Chondrocyte (in vitro differentiated cells): ENCODE data around the gene SPAG9. TPM values are rescaled to one million over a fixed set of nuclear protein-coding genes. Genes with fewer than 3 reads are reported as not detected.

ENCODE experiments used
- DNase-seq: peaks from one replicate; pipeline ENCODE4 v3.0.0; 2021; ENCODE audit warnings: mixed read lengths, low spot score
- H3K27ac Mint-ChIP-seq: one replicate; pipeline ENCODE4 v1.8.0; 2021; ENCODE audit warnings: mild to moderate bottlenecking, moderate library complexity, mixed read lengths; ENCODE audit not compliant: unreplicated experiment
- H3K27me3 Mint-ChIP-seq: 2 replicates; pipeline ENCODE4 v1.8.0; 2021; ENCODE audit warnings: low read depth, mixed read lengths
- H3K36me3 Mint-ChIP-seq: 2 replicates; pipeline ENCODE4 v1.8.0; 2021; ENCODE audit warnings: low read depth, mixed read lengths
- H3K4me1 Mint-ChIP-seq: 2 replicates; pipeline ENCODE4 v1.8.0; 2021; ENCODE audit warnings: low read depth, mild to moderate bottlenecking, mixed read lengths
- H3K4me3 Mint-ChIP-seq: one replicate; pipeline ENCODE4 v1.8.0; 2021; ENCODE audit warnings: mild to moderate bottlenecking, moderate library complexity, mixed read lengths; ENCODE audit not compliant: unreplicated experiment
- H3K9me3 Mint-ChIP-seq: 2 replicates; pipeline ENCODE4 v1.8.0; 2021; ENCODE audit warnings: low read depth, mixed read lengths
- total RNA-seq: library from RNA; stranded (reverse); gene quantifications from 3 replicates; pipeline ENCODE4 v1.2.1, GENCODE V29; 2021
- TF ChIP-seq, protein P1 (sequence below): fragments of 200-600 bp; sonication (generic); IDR thresholded peaks from 2 replicates; pipeline ENCODE4 v1.5.0; 2021; ENCODE audit warnings: antibody characterized with exemption, mild to moderate bottlenecking, moderate library complexity

SPAG9 gene
- total RNA-seq, 1 donor from 2014 or later: 92.7 TPM

DNA sequence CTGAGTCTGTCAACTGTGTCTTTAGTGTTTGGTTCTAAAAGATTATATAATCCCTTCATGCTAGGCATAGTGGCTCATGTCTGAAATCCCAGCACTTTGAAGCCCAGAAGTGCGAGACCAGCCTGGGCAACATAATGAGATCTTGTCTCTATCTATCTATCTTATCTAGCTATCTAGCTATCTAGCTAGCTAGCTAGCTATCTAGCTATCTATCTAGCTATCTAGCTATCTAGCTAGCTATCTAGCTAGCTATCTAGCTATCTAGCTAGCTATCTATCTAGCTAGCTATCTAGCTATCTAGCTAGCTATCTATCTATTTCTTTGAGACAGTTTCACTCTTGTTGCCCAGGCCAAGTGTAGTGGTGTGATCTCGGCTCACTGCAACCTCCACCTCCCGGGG lies 43.8 kb downstream of the SPAG9 start:
- no peak for DNase-seq
- Mint-ChIP-seq H3K9me3 (no peaks in the 10 kb centered on the region), H3K4me1 (peaks cover 14% of the 10 kb centered on the region), H3K36me3 (peaks cover 13% of the 10 kb centered on the region), H3K27me3 (no peaks in the 10 kb centered on the region), H3K27ac (no peak overlapping the region), H3K4me3 (no peak overlapping the region)
- TF ChIP-seq, protein P1, sequence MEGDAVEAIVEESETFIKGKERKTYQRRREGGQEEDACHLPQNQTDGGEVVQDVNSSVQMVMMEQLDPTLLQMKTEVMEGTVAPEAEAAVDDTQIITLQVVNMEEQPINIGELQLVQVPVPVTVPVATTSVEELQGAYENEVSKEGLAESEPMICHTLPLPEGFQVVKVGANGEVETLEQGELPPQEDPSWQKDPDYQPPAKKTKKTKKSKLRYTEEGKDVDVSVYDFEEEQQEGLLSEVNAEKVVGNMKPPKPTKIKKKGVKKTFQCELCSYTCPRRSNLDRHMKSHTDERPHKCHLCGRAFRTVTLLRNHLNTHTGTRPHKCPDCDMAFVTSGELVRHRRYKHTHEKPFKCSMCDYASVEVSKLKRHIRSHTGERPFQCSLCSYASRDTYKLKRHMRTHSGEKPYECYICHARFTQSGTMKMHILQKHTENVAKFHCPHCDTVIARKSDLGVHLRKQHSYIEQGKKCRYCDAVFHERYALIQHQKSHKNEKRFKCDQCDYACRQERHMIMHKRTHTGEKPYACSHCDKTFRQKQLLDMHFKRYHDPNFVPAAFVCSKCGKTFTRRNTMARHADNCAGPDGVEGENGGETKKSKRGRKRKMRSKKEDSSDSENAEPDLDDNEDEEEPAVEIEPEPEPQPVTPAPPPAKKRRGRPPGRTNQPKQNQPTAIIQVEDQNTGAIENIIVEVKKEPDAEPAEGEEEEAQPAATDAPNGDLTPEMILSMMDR: no peak

DNA sequence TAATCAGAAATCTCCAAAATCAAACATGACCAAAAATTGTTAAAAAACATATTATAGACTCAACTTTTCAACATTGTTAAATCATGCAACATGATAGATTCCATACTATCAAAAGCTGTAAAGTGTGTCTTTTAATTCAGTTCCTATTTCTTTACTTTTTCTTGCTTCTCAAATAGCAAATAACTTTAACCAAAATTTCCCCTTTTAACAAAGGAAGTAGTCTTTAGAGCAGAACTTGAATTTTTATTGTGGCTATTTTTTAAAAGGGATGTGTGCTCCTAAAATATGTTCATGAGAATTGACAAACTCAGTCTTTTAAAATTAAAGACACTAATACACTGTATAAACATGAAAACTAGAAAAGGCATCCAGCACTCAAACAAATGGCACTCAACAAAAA lies 49.1 kb downstream of the SPAG9 start:
- no peak for DNase-seq
- H3K4me3 Mint-ChIP-seq: no peak overlapping the region
- no peak overlapping the region for H3K27ac Mint-ChIP-seq
- TF ChIP-seq, protein P1: no peak
- H3K27me3 Mint-ChIP-seq: no peaks in the 10 kb centered on the region
- H3K4me1 Mint-ChIP-seq: peaks cover 11% of the 10 kb centered on the region
- no peaks in the 10 kb centered on the region for H3K9me3 Mint-ChIP-seq
- peaks cover 2% of the 10 kb centered on the region for H3K36me3 Mint-ChIP-seq

DNA sequence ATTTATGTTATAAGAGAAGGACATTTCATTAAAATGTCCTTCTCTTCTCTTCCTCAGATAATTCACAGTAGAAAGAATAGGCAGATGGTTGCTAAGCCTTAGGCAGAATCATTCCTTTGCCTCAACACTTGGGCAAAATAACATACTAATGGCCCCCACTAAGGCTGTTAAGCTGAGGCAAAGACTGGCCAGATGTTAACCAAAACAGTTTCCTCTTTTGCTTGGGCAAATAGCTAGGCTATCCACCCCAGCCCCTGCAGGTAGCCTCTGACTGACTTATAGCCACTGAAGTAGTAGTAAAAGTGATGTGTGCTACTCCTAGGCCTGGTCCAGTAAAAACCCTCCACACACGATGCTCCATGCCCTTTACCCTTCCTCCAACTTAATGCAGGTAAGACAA lies 55.2 kb downstream of the SPAG9 start:
- no peak overlapping the region for H3K27ac Mint-ChIP-seq
- H3K27me3 Mint-ChIP-seq: no peaks in the 10 kb centered on the region
- no peak for DNase-seq
- no peak overlapping the region for H3K4me3 Mint-ChIP-seq
- H3K9me3 Mint-ChIP-seq: no peaks in the 10 kb centered on the region
- H3K36me3 Mint-ChIP-seq: no peaks in the 10 kb centered on the region
- peaks cover 15% of the 10 kb centered on the region for H3K4me1 Mint-ChIP-seq
- TF ChIP-seq, protein P1: no peak

DNA sequence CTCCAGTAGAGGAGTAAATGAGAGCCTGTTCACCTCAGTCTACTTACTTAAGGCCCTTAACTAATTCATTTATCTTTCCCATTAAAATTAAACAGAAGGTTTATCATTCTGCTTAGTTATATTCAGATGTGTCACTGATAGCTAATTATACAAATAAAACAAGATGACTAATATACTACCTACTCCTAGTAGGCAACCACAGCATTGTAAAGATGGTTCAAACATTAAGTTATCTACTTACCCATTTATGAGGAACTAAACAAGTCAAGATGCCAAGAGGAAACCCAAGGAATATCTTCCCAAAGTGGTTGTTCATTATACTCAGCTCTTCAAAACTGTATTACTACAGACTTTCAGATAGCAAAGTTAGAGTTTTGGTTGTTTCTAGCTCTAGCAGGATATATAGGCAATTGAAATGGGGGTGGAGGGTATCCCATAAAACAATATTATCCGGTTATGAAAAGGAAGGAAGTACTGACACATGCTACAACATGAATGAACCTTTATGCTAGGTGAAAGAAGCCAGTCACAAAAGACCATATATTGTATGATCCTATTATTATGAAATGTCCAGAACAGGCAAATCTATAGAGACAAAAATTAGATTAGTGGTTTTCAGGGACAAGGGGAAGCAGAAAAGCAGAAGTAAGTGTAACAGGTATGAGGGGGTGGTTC lies 56.5 kb downstream of the SPAG9 start:
- no peak for DNase-seq
- Mint-ChIP-seq H3K27me3 (no peaks in the 10 kb centered on the region), H3K9me3 (no peaks in the 10 kb centered on the region), H3K27ac (no peak overlapping the region), H3K4me3 (no peak overlapping the region), H3K36me3 (no peaks in the 10 kb centered on the region), H3K4me1 (peaks cover 17% of the 10 kb centered on the region)
- TF ChIP-seq, protein P1: no peak

DNA sequence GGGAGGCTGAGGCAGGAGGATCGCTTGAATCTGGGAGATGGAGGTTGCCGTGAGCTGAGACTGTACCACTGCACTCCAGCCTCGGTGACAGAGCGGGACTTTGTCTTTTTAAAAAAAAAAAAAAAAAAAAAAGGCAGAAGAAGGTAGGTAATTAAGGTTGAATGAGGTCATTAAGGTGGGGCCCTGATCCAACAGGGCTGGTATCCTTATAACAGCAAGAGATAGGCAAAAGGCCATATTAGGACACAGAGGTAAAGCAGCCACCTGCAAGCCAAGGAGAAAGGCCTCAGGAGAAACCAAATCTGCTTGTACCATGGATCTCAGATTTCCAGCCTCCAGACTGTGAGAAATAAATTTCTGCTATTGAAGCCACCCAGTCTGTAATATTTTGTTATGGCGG lies 60.3 kb downstream of the SPAG9 start:
- peaks cover 44% of the 10 kb centered on the region for H3K4me1 Mint-ChIP-seq
- H3K27ac Mint-ChIP-seq: no peak overlapping the region
- H3K9me3 Mint-ChIP-seq: no peaks in the 10 kb centered on the region
- no peaks in the 10 kb centered on the region for H3K36me3 Mint-ChIP-seq
- H3K4me3 Mint-ChIP-seq: no peak overlapping the region
- TF ChIP-seq, protein P1: no peak
- no peak for DNase-seq
- no peaks in the 10 kb centered on the region for H3K27me3 Mint-ChIP-seq
